SK-N-SH (cell line): Measurements from ENCODE around the gene SMIM1. TPM values are rescaled to one million over a fixed set of nuclear protein-coding genes. Genes with fewer than 3 reads are reported as not detected.
"Not testable (repeated sequence)": the region's sequence is repeated elsewhere in the genome, so short reads cannot be mapped to it uniquely, and the experiment has no call there.

ENCODE experiments used
- CTCF ChIA-PET: fragments of 300-600, 350-600 bp; formaldehyde crosslinking; extraction: SDS; loops from one replicate; lab custom pipeline; 2021; lab: Yijun Ruan, JAX
- POLR2A ChIA-PET: fragments of 350-600 bp; sonication (Branson Sonifier 250); formaldehyde crosslinking; extraction: SDS; loops from one replicate; lab custom pipeline; 2020; ENCODE audit warnings: antibody characterized with exemption, inconsistent platforms; lab: Yijun Ruan, JAX
- DNase-seq: peaks from one replicate; pipeline ENCODE4 v3.0.0; 2012
- H2AFZ ChIP-seq: fragments of 200-600 bp; sonication (generic); 2 replicates; pipeline ENCODE4 v1.8.1; 2016; ENCODE audit warnings: antibody characterized with exemption, mild to moderate bottlenecking, low read depth
- H3F3A ChIP-seq: fragments of 200-600 bp; sonication (generic); replicated peaks from 2 replicates; pipeline ENCODE3; 2016; ENCODE audit warnings: antibody characterized with exemption, mild to moderate bottlenecking; ENCODE audit not compliant: insufficient read depth
- H3K27ac ChIP-seq, 2 experiments: fragments of 200-500 bp in 1 of 2; fragments of 200-600 bp in 1 of 2; sonication (Bioruptor generic) in 1 of 2; sonication (generic), shearing (Covaris generic) in 1 of 2; 2 replicates each; pipeline versions ENCODE4 v1.5.1 to v1.6.1; 2014 to 2016; ENCODE audit warnings: low read depth in 2 of 2, inconsistent platforms in 1 of 2, low read length in 1 of 2, mild to moderate bottlenecking in 1 of 2, mixed read lengths in 1 of 2
- H3K27me3 ChIP-seq: fragments of 200-600 bp; sonication (generic), shearing (Covaris generic); 2 replicates; pipeline ENCODE4 v1.6.1; 2016; ENCODE audit warnings: mixed run types; ENCODE audit not compliant: insufficient read depth
- H3K36me3 ChIP-seq, 2 experiments: fragments of 200-500 bp in 1 of 2; fragments of 200-600 bp in 1 of 2; sonication (Bioruptor generic) in 1 of 2; sonication (generic) in 1 of 2; replicated peaks in 1 of 2; 2 replicates each; pipeline versions ENCODE3 to v1.5.1; 2014 to 2016; ENCODE audit warnings: low read length in 1 of 2, mild to moderate bottlenecking in 1 of 2; ENCODE audit not compliant: insufficient read depth in 2 of 2, control insufficient read depth in 1 of 2
- H3K4me1 ChIP-seq, 2 experiments: fragments of 200-500 bp in 1 of 2; fragments of 200-600 bp in 1 of 2; sonication (Bioruptor generic) in 1 of 2; sonication (generic), shearing (Covaris generic) in 1 of 2; 2 replicates each; pipeline versions ENCODE4 v1.5.1 to v1.6.1; 2014 to 2016; ENCODE audit warnings: low read depth in 1 of 2, low read length in 1 of 2, mixed run types in 1 of 2; ENCODE audit not compliant: insufficient read depth in 2 of 2, control insufficient read depth in 1 of 2
- H3K4me2 ChIP-seq: fragments of 200-600 bp; sonication (generic), shearing (Covaris generic); 2 replicates; pipeline ENCODE4 v1.6.1; 2017; ENCODE audit warnings: mixed run types
- H3K4me3 ChIP-seq, 2 experiments: fragments of 200-500 bp in 1 of 2; fragments of 200-600 bp in 1 of 2; sonication (Bioruptor generic) in 1 of 2; sonication (generic), shearing (Covaris generic) in 1 of 2; 2 replicates each; pipeline versions ENCODE4 v1.5.1 to v1.8.1; 2014 to 2016; ENCODE audit warnings: low read depth in 2 of 2, inconsistent platforms in 1 of 2, low read length in 1 of 2, mild to moderate bottlenecking in 1 of 2, mixed read lengths in 1 of 2, moderate library complexity in 1 of 2
- H3K79me2 ChIP-seq: fragments of 200-600 bp; sonication (generic); 2 replicates; pipeline ENCODE4 v1.8.1; 2017; ENCODE audit warnings: mild to moderate bottlenecking; ENCODE audit not compliant: insufficient read depth
- H3K9ac ChIP-seq: fragments of 200-600 bp; sonication (generic); 2 replicates; pipeline ENCODE4 v1.6.1; 2017; ENCODE audit warnings: mixed run types
- H3K9me2 ChIP-seq: fragments of 200-600 bp; sonication (generic); 2 replicates; pipeline ENCODE4 v1.6.1; 2017; ENCODE audit warnings: mixed run types
- H3K9me3 ChIP-seq: fragments of 200-600 bp; sonication (generic); 2 replicates; pipeline ENCODE4 v1.6.1; 2017; ENCODE audit warnings: mixed run types, mild to moderate bottlenecking, moderate library complexity
- H4K20me1 ChIP-seq: fragments of 200-600 bp; sonication (generic); 2 replicates; pipeline ENCODE4 v1.6.1; 2017; ENCODE audit warnings: mild to moderate bottlenecking, mixed run types; ENCODE audit not compliant: insufficient read depth
- EZH2phosphoT487 ChIP-seq: fragments of 200-600 bp; sonication (generic); IDR thresholded peaks from 2 replicates; pipeline ENCODE4 v1.6.1; 2017; ENCODE audit warnings: low read depth, mixed run types, mild to moderate bottlenecking, antibody characterized with exemption, moderate library complexity, borderline replicate concordance
- FOSL2 ChIP-seq: IDR thresholded peaks from 2 replicates; pipeline ENCODE4 v1.4.0; 2012; ENCODE audit warnings: low read depth, mild to moderate bottlenecking, moderate library complexity, borderline replicate concordance
- FOXJ3 ChIP-seq: sonication (generic); formaldehyde crosslinking; IDR thresholded peaks from 2 replicates; pipeline ENCODE4 v1.5.1; 2020; ENCODE audit warnings: mild to moderate bottlenecking, missing genetic modification reagents
- MXI1 ChIP-seq: IDR thresholded peaks from 2 replicates; pipeline ENCODE4 v1.6.1; 2012; ENCODE audit warnings: mild to moderate bottlenecking, low read depth, low read length, improper control_type of control experiment
- WGBS: methylation state at CpG from one replicate; pipeline ENCODE4 v1.1.6; 2017; ENCODE audit warnings: low lambda C conversion rate; 5-methylcytosine and 5-hydroxymethylcytosine counted together
- polyA plus RNA-seq, 3 experiments: library from polyadenylated mRNA; depleted of rRNA; stranded (reverse); fragments of >200 nt; gene quantifications; 2 replicates each; pipeline ENCODE4 v1.2.3, GENCODE V29; 2012
- TF ChIP-seq, protein P1 (sequence below): fragments of 200-600 bp; sonication (generic); IDR thresholded peaks from 2 replicates; pipeline ENCODE4 v1.6.1; 2017; ENCODE audit warnings: antibody characterized with exemption, mild to moderate bottlenecking, moderate library complexity
- TF ChIP-seq, protein P2 (sequence below): IDR thresholded peaks from 2 replicates; pipeline ENCODE4 v1.6.1; 2012; ENCODE audit warnings: mild to moderate bottlenecking, low read depth, low read length, moderate library complexity

SMIM1 gene
- polyA plus RNA-seq, 1 of the 3 experiments (the other 2 are of a cell fraction): 6.1 TPM

DNA sequence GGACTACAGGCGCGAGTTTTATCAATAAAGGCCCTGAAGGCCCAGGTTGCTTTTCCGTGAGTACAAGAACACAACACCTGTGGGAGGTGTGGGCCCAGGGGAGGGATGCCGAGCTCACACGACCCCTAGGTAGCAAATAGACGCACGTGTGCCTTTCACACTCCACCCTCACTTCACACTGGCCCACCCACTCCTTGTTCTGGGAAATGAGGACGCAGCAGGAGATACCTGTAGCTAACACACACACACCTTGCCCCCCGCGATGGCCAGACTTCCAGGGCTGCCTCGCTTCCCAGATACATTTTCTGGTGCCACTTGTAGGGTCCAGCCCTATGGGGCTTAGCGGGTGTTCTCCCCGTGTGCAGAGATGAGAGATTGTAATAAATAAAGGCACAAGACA lies 24.6 kb upstream of the SMIM1 start:
- peaks cover 4% of the 10 kb centered on the region; the same call in 1 of the 2 replicates for H3K79me2 ChIP-seq
- H3K9me3 ChIP-seq: no peaks in the 10 kb centered on the region
- peaks cover 0 to 28% of the 10 kb centered on the region in 2 experiments; a peak in 1 of 4 replicates for H3K4me1 ChIP-seq
- peaks cover 0 to 4% of the 10 kb centered on the region in 2 experiments for H3K36me3 ChIP-seq
- 54% methylated on average over 10 of the region's 13 CpGs for WGBS
- no peaks in the 10 kb centered on the region for H3K9me2 ChIP-seq
- H3K4me2 ChIP-seq: peak overlapping the region; percentile 75
- peak overlapping the region; percentile 56 to 79; a peak in 3 of 4 replicates for H3K4me3 ChIP-seq
- peaks cover 10% of the 10 kb centered on the region for H3F3A ChIP-seq
- POLR2A ChIA-PET: no interaction called here
- H3K9ac ChIP-seq: no peak overlapping the region
- no peak for DNase-seq
- TF ChIP-seq FOSL2 (no peak), MXI1 (no peak)
- TF ChIP-seq, protein P1, sequence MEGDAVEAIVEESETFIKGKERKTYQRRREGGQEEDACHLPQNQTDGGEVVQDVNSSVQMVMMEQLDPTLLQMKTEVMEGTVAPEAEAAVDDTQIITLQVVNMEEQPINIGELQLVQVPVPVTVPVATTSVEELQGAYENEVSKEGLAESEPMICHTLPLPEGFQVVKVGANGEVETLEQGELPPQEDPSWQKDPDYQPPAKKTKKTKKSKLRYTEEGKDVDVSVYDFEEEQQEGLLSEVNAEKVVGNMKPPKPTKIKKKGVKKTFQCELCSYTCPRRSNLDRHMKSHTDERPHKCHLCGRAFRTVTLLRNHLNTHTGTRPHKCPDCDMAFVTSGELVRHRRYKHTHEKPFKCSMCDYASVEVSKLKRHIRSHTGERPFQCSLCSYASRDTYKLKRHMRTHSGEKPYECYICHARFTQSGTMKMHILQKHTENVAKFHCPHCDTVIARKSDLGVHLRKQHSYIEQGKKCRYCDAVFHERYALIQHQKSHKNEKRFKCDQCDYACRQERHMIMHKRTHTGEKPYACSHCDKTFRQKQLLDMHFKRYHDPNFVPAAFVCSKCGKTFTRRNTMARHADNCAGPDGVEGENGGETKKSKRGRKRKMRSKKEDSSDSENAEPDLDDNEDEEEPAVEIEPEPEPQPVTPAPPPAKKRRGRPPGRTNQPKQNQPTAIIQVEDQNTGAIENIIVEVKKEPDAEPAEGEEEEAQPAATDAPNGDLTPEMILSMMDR: no peak
- no peaks in the 10 kb centered on the region for H4K20me1 ChIP-seq
- H3K27ac ChIP-seq: no peak overlapping the region
- CTCF ChIA-PET: interaction anchor here (1.1 to 1.5 kb wide), 2 partner anchors 20 to 23 kb away, joined by 3 to 4 read pairs; no protein-coding TSS in a partner anchor
- no peaks in the 10 kb centered on the region for H3K27me3 ChIP-seq
- H2AFZ ChIP-seq: peak overlapping the region; percentile 87; the same call in 1 of the 2 replicates

DNA sequence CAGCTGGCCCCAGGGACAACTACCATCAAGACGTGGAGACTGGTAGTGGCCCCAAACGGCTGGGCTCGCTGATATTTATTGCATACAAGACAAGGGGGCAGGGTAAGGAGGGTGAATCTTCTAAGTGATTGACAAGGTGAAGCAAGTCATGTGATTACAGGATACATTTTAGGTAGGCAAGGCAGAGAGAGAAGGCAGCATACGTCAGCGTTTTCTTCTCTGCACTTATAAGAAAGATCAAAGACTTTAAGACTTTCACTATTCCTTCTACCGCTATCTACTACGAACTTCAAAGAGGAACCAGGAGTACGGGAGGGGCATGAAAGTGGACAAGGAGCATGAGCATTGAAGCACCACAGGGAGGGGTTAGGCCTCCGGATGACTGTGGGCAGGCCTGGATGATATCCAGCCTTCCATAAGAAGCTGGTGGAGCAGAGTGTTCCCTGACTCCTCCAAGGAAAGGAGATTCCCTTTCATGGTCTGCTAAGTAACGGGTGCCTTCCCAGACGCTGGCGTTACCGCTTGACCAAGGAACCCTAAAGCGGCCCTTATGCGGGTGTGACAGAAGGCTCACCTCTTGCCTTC lies 24.1 kb upstream of the SMIM1 start:
- WGBS: 92% methylated on average over 14 of the region's 15 CpGs

GRCh38 chr1:3749512-3749911 lies 23.0 kb upstream of the SMIM1 start:
- H3K27me3 ChIP-seq: no peaks in the 10 kb centered on the region
- CTCF ChIA-PET: no interaction called here
- H3K27ac ChIP-seq: no peak overlapping the region
- H2AFZ ChIP-seq: no peak overlapping the region
- H3F3A ChIP-seq: peaks cover 10% of the 10 kb centered on the region
- no peak overlapping the region for H3K4me2 ChIP-seq
- no peaks in the 10 kb centered on the region for H3K9me2 ChIP-seq
- no peak overlapping the region for H3K9ac ChIP-seq
- POLR2A ChIA-PET: interaction anchor here (0.7 kb wide), 1 partner anchor 9 kb away, joined by 7 read pairs; no protein-coding TSS in a partner anchor
- no peaks in the 10 kb centered on the region for H3K36me3 ChIP-seq
- no peak for DNase-seq
- no peaks in the 10 kb centered on the region for H3K9me3 ChIP-seq
- TF ChIP-seq EZH2phosphoT487 (no peak), FOXJ3 (no peak)
- TF ChIP-seq, protein P2, sequence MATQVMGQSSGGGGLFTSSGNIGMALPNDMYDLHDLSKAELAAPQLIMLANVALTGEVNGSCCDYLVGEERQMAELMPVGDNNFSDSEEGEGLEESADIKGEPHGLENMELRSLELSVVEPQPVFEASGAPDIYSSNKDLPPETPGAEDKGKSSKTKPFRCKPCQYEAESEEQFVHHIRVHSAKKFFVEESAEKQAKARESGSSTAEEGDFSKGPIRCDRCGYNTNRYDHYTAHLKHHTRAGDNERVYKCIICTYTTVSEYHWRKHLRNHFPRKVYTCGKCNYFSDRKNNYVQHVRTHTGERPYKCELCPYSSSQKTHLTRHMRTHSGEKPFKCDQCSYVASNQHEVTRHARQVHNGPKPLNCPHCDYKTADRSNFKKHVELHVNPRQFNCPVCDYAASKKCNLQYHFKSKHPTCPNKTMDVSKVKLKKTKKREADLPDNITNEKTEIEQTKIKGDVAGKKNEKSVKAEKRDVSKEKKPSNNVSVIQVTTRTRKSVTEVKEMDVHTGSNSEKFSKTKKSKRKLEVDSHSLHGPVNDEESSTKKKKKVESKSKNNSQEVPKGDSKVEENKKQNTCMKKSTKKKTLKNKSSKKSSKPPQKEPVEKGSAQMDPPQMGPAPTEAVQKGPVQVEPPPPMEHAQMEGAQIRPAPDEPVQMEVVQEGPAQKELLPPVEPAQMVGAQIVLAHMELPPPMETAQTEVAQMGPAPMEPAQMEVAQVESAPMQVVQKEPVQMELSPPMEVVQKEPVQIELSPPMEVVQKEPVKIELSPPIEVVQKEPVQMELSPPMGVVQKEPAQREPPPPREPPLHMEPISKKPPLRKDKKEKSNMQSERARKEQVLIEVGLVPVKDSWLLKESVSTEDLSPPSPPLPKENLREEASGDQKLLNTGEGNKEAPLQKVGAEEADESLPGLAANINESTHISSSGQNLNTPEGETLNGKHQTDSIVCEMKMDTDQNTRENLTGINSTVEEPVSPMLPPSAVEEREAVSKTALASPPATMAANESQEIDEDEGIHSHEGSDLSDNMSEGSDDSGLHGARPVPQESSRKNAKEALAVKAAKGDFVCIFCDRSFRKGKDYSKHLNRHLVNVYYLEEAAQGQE: no peak
- TF ChIP-seq, all 33 proteins: peak for 0
- H3K4me1 ChIP-seq: peaks cover 0 to 27% of the 10 kb centered on the region in 2 experiments; a peak in 1 of 4 replicates
- no peaks in the 10 kb centered on the region for H4K20me1 ChIP-seq
- no peak overlapping the region for H3K4me3 ChIP-seq
- H3K79me2 ChIP-seq: peaks cover 4% of the 10 kb centered on the region; the same call in 1 of the 2 replicates
- WGBS: 50% methylated on average over 5 of the region's 5 CpGs

More for the DNA sequence above, 24.1 kb upstream of the SMIM1 start:
- H4K20me1 ChIP-seq, H3K79me2 ChIP-seq, H3K9me2 ChIP-seq, H2AFZ ChIP-seq, H3K9ac ChIP-seq, H3K36me3 ChIP-seq, H3F3A ChIP-seq, H3K27ac ChIP-seq, DNase-seq, POLR2A ChIA-PET, H3K4me2 ChIP-seq, H3K27me3 ChIP-seq, H3K9me3 ChIP-seq, H3K4me3 ChIP-seq: not testable (repeated sequence)
- peaks cover 0 to 28% of the 10 kb centered on the region in 2 experiments; a peak in 1 of 4 replicates for H3K4me1 ChIP-seq
- CTCF ChIA-PET: interaction anchor here (1.1 to 1.5 kb wide), 2 partner anchors 20 to 24 kb away, joined by 3 to 4 read pairs; no protein-coding TSS in a partner anchor
